ENCODE results near the gene CRYBG1.
"Not testable (repeated sequence)": the region's sequence is repeated elsewhere in the genome, so short reads cannot be mapped to it uniquely, and the experiment has no call there.

Gene CRYBG1

DNA sequence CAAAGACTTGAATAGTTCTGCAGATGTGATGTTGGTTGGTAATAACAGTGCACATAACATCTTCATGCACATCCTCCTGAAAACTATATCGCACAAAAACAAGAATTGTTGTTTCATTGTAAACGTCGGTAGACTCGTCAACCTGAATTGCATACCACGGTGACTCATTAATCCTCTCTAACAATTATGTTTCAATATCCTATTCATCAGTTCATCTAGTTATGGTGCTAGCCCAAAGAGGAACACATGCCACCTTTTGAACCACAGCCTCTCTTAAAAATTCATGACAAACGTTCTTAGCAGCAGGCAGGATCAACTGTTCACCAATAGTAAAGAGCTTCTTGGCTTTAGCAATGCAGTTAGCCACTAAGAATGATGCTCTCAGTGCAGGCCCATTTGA is 25.0 kb downstream of the CRYBG1 start:
- Histone ChIP-seq H3K36me3 (ENCODE audit: insufficient read depth, low read length) (no peaks in the 10 kb centered on the region), H3K9ac (ENCODE audit: low read depth, low read length) (no peak overlapping the region), H3K4me1 (ENCODE audit: insufficient read depth, low read length) (no peaks in the 10 kb centered on the region), H3K9me3 (ENCODE audit: control insufficient read depth, insufficient read depth, low read length) (no peaks in the 10 kb centered on the region)

DNA sequence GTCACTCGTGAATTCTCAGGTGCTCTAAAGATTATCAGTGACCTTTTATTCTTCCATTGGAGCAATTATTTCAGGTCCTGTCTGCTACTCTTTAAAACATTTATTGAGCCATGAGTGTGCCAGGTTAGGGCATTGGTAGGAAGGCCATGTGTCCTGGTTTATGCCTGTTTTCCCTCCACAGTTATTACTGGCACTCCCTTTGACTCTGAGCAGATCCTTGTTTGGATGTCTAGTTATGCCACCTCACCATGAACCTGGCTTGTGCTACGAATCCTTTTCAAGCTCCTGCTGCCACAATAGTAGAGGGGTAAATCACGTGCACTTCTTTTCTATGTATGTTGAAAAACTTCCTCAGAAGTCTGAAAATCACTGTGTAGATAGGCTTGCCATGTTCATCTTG is 27.4 kb downstream of the CRYBG1 start:
- no peaks in the 10 kb centered on the region for H3K36me3 ChIP-seq (ENCODE audit: insufficient read depth, low read length)
- no peaks in the 10 kb centered on the region for H3K9me3 ChIP-seq (ENCODE audit: control insufficient read depth, insufficient read depth, low read length)
- H3K9ac ChIP-seq (ENCODE audit: low read depth, low read length): no peak overlapping the region
- H3K4me1 ChIP-seq (ENCODE audit: insufficient read depth, low read length): no peaks in the 10 kb centered on the region

DNA sequence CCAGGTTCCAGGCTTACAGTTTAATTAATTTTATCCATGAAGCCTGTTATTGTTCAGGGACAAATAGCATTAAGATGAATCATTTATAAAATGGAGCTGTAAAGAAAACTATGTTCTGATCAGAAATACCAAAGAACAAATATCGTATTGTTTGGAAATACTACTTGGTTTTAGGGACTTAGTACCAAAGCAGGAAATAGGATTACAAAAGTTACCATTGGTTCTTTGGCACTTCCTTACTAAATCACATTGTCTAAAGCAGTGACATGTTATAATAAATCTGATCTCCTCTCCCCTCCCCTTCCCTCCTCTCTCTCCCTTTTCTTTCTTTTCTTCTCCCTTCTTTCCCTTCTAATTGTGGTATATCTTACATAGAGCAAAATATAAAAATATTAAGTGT is 29.6 kb downstream of the CRYBG1 start:
- H3K9ac ChIP-seq (ENCODE audit: low read depth, low read length): no peak overlapping the region
- no peaks in the 10 kb centered on the region for H3K9me3 ChIP-seq (ENCODE audit: control insufficient read depth, insufficient read depth, low read length)
- H3K4me1 ChIP-seq (ENCODE audit: insufficient read depth, low read length): no peaks in the 10 kb centered on the region
- H3K36me3 ChIP-seq (ENCODE audit: insufficient read depth, low read length): no peaks in the 10 kb centered on the region

DNA sequence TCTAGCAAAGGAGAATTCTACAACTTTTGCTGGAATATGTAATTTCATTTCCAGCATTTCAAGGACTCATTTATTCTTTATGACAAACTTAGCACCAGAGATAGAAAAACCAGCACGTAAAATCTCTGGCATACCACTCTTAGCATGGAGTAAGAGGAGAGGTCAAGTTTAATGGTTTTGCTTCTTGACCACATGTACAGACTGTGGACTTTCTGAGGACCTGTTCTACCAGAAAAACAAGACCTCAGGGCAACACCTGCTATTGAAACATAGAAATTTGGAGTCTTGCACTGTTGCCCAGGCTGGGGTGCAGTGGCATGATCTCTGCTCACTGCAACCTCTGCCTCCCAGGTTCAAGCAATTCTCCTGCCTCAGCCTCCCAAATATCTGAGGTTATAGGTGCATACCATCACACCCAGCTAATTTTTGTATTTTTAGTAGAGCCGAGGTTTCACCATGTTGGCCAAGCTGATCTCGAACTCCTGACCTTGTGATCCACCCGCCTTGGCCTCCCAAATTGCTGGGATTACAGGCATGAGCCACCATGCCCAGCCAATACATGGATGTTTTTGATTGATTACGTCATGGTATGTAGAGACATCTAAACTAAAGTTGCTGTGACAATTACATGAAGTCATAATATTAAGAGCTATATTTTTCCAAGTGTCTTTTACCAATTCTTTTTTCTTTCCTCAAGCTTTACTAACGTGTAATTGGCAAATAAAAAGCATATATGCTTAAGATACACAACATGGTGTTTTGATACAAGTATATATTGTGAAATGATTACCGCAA is 36.1 kb downstream of the CRYBG1 start:
- no peaks in the 10 kb centered on the region for H3K9me3 ChIP-seq (ENCODE audit: control insufficient read depth, insufficient read depth, low read length)
- H3K9ac ChIP-seq (ENCODE audit: low read depth, low read length): no peak overlapping the region
- H3K4me1 ChIP-seq (ENCODE audit: insufficient read depth, low read length): no peaks in the 10 kb centered on the region
- H3K36me3 ChIP-seq (ENCODE audit: insufficient read depth, low read length): no peaks in the 10 kb centered on the region

DNA sequence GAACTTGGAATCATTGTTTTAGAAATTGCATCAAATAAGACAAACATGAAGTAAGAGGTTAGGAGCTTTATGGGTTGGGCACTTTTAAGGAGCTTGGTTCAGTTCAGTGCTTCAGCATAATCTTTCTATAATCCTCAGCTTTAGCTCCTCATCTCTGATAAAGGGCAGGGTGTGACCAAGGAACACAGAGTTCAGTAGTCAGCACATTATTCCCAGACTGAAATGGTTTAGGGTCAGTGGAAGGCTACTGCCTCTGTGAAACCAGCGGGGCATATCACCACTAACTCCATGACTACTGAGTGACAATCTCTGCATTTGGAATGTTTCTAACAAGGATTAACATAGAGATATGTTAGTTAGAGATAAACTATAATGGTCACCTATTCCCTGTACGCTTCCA is 36.9 kb downstream of the CRYBG1 start:
- no peaks in the 10 kb centered on the region for H3K4me1 ChIP-seq (ENCODE audit: insufficient read depth, low read length)
- no peaks in the 10 kb centered on the region for H3K36me3 ChIP-seq (ENCODE audit: insufficient read depth, low read length)
- no peak overlapping the region for H3K9ac ChIP-seq (ENCODE audit: low read depth, low read length)
- H3K9me3 ChIP-seq (ENCODE audit: control insufficient read depth, insufficient read depth, low read length): no peaks in the 10 kb centered on the region

DNA sequence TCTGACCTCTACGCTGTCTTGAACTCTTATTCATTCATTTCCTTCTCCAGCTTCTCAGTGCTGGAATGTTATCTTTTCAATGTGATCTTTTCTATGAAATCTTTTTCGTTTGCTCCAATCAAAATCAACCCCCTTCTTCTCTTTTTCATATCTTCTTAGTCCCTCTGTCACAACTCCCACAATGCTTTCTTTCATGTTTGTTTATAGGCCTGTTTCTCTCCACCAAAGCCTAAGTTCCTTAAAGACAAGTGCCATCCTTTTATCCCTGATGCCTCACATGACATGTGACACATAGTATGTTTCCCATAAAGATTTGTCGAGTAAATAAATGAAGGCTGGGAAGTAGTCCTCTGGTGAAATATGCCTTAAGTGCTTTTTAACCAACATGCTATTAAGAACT is 38.1 kb downstream of the CRYBG1 start:
- Histone ChIP-seq H3K9ac (ENCODE audit: low read depth, low read length) (no peak overlapping the region), H3K9me3 (ENCODE audit: control insufficient read depth, insufficient read depth, low read length) (no peaks in the 10 kb centered on the region), H3K36me3 (ENCODE audit: insufficient read depth, low read length) (no peaks in the 10 kb centered on the region), H3K4me1 (ENCODE audit: insufficient read depth, low read length) (no peaks in the 10 kb centered on the region)

DNA sequence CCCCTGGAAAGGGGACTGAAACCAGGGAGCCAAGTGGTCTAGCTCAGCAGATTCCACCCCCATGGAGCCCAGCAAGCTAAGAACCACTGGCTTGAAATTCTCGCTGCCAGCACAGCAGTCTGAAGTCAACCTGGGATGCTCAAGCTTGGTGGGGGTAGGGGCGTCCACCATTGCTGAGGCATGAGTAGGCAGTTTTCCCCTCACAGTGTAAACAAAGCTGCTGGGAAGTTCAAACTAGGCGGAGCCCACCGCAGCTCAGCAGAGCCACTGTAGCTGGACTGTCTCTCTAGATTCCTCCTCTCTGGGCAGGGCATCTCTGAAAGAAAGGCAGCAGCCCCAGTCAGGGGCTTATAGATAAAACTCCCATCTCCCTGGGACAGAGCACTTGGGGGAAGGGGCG is 44.5 kb downstream of the CRYBG1 start:
- not testable (repeated sequence) for H3K36me3 ChIP-seq (ENCODE audit: insufficient read depth, low read length); H3K4me1 ChIP-seq (ENCODE audit: insufficient read depth, low read length); H3K9me3 ChIP-seq (ENCODE audit: control insufficient read depth, insufficient read depth, low read length)

DNA sequence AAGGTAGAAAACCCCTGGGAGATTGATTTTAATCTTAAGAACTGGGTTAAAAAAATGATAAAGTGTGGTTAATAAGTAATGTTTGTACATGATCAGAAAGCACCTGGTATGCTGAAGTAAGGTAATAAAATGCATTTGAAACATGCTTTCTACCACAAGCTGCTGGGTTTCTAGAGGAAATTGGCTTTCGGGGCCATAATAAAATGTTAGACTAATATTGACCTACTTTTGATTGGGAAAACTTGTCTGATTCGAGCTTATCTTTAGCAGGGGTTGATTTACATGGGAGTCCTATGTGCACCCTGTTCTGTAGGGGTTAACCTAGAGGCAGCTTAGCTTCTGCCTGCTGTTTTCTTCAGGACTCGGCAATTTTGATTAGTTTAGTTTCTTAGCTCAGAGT is 50.5 kb downstream of the CRYBG1 start:
- Histone ChIP-seq H3K9ac (ENCODE audit: low read depth, low read length) (no peak overlapping the region), H3K4me1 (ENCODE audit: insufficient read depth, low read length) (0 out of 2 replicates have a peak, but pooled peaks cover 2% of the 10 kb centered on the region), H3K9me3 (ENCODE audit: control insufficient read depth, insufficient read depth, low read length) (no peaks in the 10 kb centered on the region), H3K36me3 (ENCODE audit: insufficient read depth, low read length) (no peaks in the 10 kb centered on the region)

More for the DNA sequence above, 44.5 kb downstream of the CRYBG1 start:
- H3K9ac ChIP-seq (ENCODE audit: low read depth, low read length): not testable (repeated sequence)

DNA sequence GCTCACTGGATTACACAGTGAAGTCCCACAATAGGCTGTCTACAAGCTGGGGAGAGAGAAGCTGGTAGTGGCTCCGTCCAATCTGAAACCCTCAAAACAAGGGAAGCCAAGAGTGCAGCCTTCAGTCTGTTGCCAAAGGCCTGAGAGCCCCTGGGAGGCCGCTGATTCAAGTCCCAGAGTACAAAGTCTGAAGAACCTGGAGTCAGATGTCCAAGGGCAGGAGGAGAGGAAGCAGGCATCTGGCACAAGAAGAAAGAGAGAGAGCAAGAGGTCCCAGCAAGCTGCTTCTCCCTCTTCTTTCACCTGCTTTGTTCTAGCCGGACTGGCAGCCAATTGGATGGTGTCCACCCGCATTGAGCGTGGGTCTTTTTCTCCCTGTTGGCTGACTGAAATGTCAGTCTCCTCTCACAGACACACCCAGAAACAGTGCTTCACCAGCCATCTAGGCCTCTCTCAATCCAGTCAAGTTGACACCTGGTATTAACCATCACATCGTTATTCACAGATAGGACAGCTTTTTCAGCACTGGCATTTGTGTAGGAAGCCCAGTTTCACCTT is 51.2 kb downstream of the CRYBG1 start:
- no peaks in the 10 kb centered on the region for H3K36me3 ChIP-seq (ENCODE audit: insufficient read depth, low read length)
- H3K9ac ChIP-seq (ENCODE audit: low read depth, low read length): no peak overlapping the region
- H3K4me1 ChIP-seq (ENCODE audit: insufficient read depth, low read length): 0 out of 2 replicates have a peak, but pooled peaks cover 3% of the 10 kb centered on the region
- no peaks in the 10 kb centered on the region for H3K9me3 ChIP-seq (ENCODE audit: control insufficient read depth, insufficient read depth, low read length)

DNA sequence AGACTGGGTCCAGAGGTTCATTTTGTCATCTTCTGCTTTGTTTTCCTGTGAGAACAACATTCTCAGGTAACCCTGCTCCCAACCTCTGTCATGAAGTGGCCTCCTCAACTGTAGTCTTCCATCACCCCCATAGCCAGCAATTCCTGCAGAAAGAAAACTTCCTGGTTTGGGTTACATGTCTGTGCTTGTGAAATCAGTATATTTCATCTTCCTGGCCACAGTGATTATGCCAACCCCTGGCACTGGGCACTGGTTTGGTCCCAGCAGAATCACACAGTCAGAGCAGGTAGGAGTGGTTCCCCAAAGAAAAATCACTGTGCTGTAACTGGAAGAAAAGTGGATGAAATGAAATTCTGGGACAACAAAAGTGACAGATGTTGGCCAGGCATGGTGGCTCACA is 52.5 kb downstream of the CRYBG1 start:
- H3K36me3 ChIP-seq (ENCODE audit: insufficient read depth, low read length): no peaks in the 10 kb centered on the region
- no peaks in the 10 kb centered on the region for H3K9me3 ChIP-seq (ENCODE audit: control insufficient read depth, insufficient read depth, low read length)
- no peak overlapping the region for H3K9ac ChIP-seq (ENCODE audit: low read depth, low read length)
- H3K4me1 ChIP-seq (ENCODE audit: insufficient read depth, low read length): 0 out of 2 replicates have a peak, but pooled peaks cover 3% of the 10 kb centered on the region

DNA sequence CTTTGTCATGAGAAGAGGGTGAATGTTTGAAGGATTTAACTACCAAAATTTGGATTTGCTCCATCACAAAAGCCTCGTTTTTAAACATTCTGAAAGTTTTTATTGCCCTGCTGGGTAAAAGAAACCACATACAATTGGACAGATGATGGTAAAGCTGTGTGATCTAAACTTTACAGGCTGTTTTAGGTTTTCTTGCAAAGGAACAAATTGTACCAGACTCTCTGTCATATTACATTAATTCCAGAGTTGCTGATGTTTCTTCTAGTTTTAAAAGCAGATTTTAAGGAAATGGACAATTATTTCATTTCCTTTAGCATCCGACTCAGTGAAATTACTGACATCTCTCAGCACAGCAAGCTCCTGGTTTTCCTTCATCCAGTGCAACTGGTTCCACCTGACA is 53.2 kb downstream of the CRYBG1 start:
- Histone ChIP-seq H3K9me3 (ENCODE audit: control insufficient read depth, insufficient read depth, low read length) (no peaks in the 10 kb centered on the region), H3K36me3 (ENCODE audit: insufficient read depth, low read length) (no peaks in the 10 kb centered on the region), H3K9ac (ENCODE audit: low read depth, low read length) (no peak overlapping the region), H3K4me1 (ENCODE audit: insufficient read depth, low read length) (0 out of 2 replicates have a peak, but pooled peaks cover 3% of the 10 kb centered on the region)

DNA sequence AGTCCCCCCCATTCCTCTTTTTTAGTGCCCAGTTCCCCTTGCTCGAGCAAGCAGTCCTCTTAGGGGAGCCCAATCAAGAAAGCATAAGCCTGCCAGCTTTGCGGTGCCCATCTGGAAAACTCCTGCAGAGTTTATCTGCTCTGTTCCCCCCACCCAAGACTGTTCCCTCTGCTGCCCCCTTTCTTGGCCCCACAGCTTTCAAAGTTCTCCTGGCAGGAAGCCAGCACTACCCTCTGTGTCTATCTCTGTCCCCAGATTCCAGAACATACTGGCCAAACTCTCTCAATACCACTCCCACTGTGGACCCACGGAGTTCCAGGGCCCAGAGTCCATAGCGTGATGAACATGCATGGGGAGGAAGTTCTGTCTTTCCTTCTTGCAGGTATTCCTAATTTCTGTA is 55.4 kb downstream of the CRYBG1 start:
- H3K36me3 ChIP-seq (ENCODE audit: insufficient read depth, low read length): no peaks in the 10 kb centered on the region
- H3K9me3 ChIP-seq (ENCODE audit: control insufficient read depth, insufficient read depth, low read length): no peaks in the 10 kb centered on the region
- H3K9ac ChIP-seq (ENCODE audit: low read depth, low read length): no peak overlapping the region
- peaks cover 3% of the 10 kb centered on the region; the same call in 1 of the 2 replicates for H3K4me1 ChIP-seq (ENCODE audit: insufficient read depth, low read length)

DNA sequence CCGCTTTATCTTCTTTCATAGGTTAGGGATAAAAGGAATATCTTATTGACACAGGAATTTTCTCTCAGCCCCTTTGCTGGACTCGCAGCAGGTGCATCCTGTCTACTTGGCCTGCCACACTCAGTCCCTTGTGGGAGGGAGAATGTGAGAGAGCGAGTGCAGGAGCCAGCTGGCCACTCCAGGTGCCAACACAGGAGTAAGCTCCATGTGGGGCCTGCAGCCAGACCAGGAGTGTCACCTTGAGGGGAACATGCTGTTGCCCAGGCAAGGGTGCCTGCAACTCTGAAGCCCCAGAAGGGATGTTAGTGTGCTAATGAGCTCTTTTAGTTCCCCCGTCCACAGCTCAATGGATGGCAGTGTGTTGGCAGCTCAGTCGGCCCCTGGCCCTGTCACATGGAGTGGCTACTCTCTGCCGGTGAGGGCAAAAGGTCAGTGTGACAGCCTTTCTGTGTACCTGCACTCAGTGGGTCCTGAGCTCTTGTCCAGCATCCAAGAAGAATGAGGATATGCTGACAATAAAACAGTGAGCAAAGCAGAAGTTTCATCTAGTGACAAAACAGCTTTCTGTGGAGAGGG is 57.1 kb downstream of the CRYBG1 start:
- peaks cover 3% of the 10 kb centered on the region; the same call in 1 of the 2 replicates for H3K4me1 ChIP-seq (ENCODE audit: insufficient read depth, low read length)
- no peaks in the 10 kb centered on the region for H3K9me3 ChIP-seq (ENCODE audit: control insufficient read depth, insufficient read depth, low read length)
- no peaks in the 10 kb centered on the region for H3K36me3 ChIP-seq (ENCODE audit: insufficient read depth, low read length)
- H3K9ac ChIP-seq (ENCODE audit: low read depth, low read length): no peak overlapping the region

DNA sequence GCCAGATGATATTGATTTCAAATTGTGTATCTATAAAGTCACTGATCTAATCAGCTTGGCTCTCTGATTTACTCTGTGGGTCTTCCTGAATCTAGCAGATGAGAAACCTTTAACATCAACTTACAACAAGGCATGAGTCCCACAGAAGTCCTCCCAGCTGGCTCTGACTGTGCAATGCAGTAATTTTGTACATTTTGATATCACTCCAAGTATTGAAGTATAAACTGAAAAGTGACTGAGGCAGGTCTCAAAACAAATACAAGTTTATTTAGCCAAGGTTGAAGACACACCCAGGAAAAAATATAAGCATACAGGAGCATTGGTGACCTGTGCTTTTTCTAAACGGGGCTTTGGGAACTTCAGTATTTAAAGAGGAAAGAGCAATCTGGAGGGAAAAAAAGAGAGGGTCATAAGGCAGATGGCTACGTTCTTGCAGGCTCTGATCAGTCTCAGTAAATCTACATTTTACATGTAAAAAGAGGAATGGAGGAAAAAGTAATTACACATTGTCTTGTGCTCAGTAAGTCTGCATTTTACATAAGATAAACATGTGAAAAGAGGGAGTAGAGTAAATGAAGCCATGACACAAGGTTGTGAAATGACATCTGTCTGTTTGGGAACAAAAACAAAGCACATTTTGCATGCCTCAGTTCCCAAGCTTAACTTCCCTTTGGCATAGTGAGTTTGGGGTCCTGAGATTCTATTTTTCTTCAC is 59.5 kb downstream of the CRYBG1 start:
- Histone ChIP-seq H3K36me3 (ENCODE audit: insufficient read depth, low read length) (no peaks in the 10 kb centered on the region), H3K9ac (ENCODE audit: low read depth, low read length) (no peak overlapping the region), H3K4me1 (ENCODE audit: insufficient read depth, low read length) (peaks cover 3% of the 10 kb centered on the region; the same call in 1 of the 2 replicates), H3K9me3 (ENCODE audit: control insufficient read depth, insufficient read depth, low read length) (no peaks in the 10 kb centered on the region)
